Germinal center (tissue), 1 donor: ENCODE measurements around the gene ASCL1.

Experiments
- DNase-seq: peaks from one replicate; pipeline ENCODE4 v3.0.0; 2012; ENCODE audit warnings: mixed read lengths, low spot score

Gene ASCL1

GRCh38 chr12:102977945-102978706 is 20.7 kb downstream of the ASCL1 start:
- DNase-seq = no peak

DNA sequence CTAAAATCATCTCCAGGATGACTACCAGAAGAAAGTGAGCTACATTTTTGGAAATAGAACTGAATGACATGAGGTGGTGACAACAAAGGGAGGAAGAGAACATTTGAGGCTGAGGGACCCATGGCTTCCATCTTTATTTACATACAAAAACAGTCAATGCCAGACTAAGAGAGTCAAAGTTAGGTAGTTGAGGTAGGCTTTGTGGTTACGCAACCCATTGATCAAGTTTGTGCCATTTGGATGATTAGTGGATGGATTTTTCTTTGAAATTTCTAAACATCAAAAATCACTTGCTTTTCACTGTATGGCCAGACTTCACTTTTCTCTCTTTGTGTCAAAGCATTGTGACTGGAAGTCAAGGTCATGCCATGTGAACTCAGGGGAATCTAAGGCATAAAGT is 22.9 kb downstream of the ASCL1 start:
- no peak for DNase-seq

DNA sequence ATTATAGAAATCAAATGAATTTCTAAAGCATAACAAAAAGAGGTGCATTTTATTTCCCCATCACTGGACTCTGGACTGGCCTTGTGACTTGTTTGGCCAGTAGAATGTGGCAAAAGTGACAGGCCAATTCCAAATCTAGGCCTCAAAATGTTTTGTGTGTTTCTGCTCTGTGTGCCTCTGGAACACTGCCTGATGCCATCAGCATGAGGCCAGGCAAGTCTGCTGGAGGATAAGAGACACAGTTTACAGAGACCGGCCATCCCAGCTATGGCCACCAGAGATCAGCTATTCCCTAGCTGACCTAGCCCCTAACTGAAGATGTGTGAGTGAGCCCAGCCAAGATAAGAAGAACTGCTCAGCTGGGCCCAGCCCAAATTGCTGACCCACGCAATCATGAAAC is 32.9 kb downstream of the ASCL1 start:
- no peak for DNase-seq

- no peak for DNase-seq
Measured at GRCh38 chr12:102992297-102992696, 34.8 kb downstream of the ASCL1 start.

DNA sequence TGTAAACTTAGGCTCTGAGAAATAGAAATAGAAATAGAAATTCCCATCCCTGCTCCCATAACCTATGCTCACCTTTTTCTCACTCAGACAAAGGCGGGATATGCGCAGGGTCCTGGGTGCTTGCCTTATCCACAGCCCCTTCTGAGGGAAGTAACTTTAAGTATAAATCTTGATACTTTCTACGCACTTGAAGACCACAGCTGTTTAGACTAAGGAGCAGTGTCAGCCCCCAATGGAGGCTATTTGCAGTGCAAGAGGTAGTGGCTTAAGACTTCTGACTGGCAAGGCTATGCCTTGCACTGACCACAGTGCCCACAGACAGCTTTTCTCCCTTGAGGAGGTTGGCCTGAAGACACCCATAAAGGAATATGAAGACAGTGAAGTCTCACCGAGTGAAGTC is 35.2 kb downstream of the ASCL1 start:
- no peak for DNase-seq

DNA sequence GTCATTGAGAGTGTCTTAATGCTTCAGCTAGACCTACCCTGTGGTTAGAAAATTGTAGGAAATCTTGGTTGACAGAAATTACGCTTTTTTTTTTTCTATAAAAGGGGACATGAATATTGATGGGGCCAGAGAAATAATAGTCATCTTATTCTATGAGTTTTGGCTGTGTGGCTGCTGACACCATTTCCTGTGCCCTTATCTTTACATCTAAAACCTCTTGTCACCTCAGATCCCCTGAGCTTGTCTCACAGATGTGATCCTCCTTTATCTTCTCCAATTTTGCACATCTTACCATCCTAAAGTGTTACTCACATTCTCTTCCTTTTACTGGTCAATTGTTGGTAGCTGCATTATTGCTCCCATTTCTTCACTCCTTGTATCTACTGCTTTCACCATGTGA is 36.1 kb downstream of the ASCL1 start:
- no peak for DNase-seq

DNA sequence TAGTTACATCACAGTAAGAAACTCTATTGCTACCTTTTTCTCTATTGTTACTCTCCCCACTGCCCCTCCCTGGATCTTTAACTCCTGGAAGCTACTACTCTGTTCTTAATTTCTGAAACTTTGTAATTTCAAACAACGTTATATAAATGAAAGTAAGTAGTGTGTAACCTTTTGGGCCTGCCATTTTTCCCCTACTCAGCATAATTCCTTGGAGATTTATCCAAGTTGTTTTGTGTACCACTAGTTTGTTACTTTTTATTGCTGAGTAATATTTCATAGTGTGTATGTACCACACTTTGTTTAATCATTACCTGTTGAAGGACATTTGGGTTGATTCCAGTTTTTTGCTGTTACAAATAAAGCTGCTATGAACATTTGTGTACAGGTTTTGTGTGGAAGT is 37.9 kb downstream of the ASCL1 start:
- DNase-seq = no peak
